Omental fat pad (tissue), 4 donors: ENCODE measurements around the gene NBAS. TPM values are rescaled to one million over a fixed set of nuclear protein-coding genes. Genes with fewer than 3 reads are reported as not detected.

Source experiments
- ATAC-seq: fragments of 150-250 bp; one replicate; pipeline ENCODE4 v1.9.1; 2016; ENCODE audit warnings: mild to moderate bottlenecking, moderate library complexity; ENCODE audit not compliant: low FRiP score
- DNase-seq: peaks from one replicate; pipeline ENCODE4 v3.0.0-alpha.2; 2019; ENCODE audit warnings: low spot score
- total RNA-seq, 4 donors: library from RNA; depleted of rRNA; stranded (reverse); fragments of >200 nt; gene quantifications; one replicate each; pipeline ENCODE4 v1.1.0, GENCODE V29; 2016
- TF ChIP-seq, protein P1 (sequence below), 3 donors: fragments of 450-650 bp; IDR thresholded peaks; one replicate each; pipeline ENCODE4 v1.5.1; 2016 to 2017; ENCODE audit warnings: antibody characterized with exemption in 3 of 3, mild to moderate bottlenecking in 3 of 3, moderate library complexity in 2 of 3

Gene NBAS
- total RNA-seq, 4 donors from 2014 or later = 29.4 to 57.7 (median 38.2) TPM

DNA sequence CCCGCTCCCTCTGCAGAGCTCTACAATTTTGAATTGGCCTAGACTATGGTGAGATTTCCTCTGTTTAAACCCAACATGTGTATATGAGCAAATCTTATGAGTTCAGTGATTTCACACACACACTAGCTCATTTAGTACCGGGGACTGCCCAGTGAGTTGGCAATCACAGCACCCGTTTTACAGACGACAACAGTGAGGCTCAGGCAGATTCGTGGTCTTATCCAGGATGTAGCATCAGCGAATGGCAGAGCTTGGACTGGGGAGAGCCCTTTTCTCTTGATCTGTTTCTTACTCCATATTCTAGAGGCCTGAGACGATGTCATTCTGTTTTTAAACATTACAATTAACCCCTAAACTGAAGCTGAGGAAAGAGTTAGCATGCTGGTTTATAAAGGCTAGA is 419.9 kb downstream of the NBAS start:
- TF ChIP-seq, protein P1, sequence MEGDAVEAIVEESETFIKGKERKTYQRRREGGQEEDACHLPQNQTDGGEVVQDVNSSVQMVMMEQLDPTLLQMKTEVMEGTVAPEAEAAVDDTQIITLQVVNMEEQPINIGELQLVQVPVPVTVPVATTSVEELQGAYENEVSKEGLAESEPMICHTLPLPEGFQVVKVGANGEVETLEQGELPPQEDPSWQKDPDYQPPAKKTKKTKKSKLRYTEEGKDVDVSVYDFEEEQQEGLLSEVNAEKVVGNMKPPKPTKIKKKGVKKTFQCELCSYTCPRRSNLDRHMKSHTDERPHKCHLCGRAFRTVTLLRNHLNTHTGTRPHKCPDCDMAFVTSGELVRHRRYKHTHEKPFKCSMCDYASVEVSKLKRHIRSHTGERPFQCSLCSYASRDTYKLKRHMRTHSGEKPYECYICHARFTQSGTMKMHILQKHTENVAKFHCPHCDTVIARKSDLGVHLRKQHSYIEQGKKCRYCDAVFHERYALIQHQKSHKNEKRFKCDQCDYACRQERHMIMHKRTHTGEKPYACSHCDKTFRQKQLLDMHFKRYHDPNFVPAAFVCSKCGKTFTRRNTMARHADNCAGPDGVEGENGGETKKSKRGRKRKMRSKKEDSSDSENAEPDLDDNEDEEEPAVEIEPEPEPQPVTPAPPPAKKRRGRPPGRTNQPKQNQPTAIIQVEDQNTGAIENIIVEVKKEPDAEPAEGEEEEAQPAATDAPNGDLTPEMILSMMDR (IDR thresholded peaks at IDR 0.05) = no peak
- ATAC-seq = no peak
- no peak for DNase-seq

DNA sequence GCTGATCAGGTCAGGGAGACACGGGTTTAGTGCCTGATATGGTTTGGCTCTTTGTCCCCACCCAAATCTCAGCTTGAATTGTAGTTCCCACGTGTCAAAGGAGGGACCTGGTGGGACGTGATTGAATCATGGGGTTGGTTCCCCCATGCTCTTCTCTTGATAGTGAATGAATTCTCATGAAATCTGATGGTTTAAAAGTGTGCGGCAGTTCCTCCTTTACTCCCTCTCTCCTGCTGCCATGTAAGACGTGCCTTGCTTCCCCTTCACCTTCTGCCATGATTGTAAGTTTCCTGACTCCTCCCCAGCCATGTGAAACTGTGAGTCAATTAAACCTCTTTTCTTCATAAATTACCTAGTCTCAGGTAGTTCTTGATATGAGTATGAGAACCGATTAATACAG is 424.5 kb downstream of the NBAS start:
- no peak for DNase-seq
- TF ChIP-seq, protein P1 (IDR thresholded peaks at IDR 0.05) = no peak
- no peak for ATAC-seq

DNA sequence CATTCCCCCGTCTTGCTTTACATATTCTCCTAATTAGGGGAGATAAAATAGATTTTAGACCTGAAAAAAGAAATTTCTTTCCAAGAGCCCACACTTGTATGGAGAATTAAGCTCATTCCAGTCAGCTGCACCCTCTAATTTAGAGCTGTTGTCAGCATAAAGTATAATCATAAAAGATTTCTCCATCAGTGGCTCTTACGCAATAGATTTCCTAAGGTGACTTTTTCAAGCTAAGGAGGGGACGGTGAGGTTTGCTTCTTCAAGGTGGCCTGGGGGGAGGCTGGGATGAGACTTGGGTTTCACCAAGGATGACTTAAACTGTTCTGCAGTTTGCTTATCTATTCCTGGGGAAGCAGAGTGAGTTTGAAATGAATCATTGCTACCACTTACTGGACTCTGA is 426.2 kb downstream of the NBAS start:
- TF ChIP-seq, protein P1 (IDR thresholded peaks at IDR 0.05) = no peak
- ATAC-seq = no peak

DNA sequence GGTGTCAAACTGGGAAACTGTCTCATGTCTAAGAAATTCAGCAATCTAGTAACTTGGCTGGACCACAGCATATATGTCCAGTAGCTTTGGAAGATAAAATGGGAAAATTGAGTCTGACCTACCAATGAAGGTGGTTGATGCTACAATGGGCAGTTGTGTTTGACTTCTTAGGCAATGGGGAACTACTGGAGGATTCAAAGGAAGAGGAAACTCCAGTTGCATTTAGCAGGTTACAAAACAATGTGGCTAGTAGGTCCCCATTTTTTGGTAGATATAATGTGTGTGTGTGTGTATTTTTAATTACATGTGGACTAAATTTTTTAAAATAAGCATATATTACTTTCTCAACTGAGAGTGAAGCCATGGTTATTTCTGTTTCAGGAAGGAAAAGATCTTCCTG is 427.7 kb downstream of the NBAS start:
- TF ChIP-seq, protein P1 (IDR thresholded peaks at IDR 0.05) = no peak
- ATAC-seq = no peak
- no peak for DNase-seq

More for the DNA sequence above, 426.2 kb downstream of the NBAS start:
- no peak for DNase-seq

DNA sequence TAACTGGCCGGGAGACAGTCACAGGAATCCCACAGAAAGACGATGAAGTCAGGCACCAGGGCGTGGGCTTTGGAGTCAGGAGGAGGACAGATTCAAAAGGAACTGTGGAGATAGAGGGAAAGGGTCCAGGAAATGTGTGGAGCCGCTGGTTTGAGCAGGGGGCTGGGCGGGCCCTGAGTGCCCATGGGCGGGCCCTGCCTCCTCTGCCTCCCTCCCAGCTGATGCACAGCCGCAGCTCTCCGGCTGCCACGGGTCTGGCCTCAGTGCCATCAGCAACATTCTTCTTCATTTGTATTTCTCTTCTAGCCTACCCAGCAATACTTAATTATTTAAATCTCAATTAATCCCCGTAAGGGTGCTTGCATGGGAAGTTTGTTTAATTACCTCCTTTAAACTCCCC is 432.3 kb downstream of the NBAS start:
- TF ChIP-seq, protein P1 (IDR thresholded peaks at IDR 0.05) = no peak
- DNase-seq (no peak), ATAC-seq (no peak)

DNA sequence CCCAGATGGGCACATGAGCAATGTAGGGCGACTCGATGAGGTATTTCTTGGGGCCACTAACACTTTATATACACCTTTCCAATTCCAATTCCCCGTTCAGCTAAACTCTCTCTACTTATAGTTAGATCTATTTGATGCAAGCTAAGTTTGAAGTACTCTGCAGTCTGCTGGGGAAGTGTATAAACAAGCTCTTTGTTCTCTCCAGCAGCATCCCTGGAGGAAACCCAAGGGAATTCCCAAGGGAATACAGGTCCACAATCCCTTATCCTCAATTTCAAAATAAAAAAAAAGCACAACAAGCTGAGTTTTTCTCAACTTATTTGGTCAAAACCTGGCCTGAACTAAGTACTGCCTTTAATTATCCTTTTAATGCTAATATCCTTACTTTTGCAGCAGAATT is 433.3 kb downstream of the NBAS start:
- DNase-seq (no peak), ATAC-seq (no peak)
- TF ChIP-seq, protein P1 (IDR thresholded peaks at IDR 0.05) = no peak

DNA sequence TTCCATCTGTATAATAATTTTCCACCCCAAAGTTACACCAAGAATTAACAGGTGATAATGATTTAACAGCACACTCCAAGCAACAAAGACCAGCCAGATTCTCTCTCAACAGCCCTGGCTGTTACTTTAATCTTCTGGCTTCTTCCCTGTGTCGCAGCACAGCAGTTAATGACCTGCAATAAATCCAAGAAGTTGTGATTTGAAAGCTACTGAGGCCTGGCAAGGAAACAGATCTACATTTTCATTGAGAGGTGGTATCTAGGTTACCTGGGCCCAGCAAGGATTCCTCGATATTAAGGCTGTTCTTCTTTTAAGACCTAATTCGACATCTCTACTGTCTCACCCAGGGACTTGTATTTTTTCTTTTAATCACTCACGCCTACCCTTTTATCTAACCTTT is 433.8 kb downstream of the NBAS start:
- TF ChIP-seq, protein P1 (IDR thresholded peaks at IDR 0.05) = no peak
- ATAC-seq = no peak
- no peak for DNase-seq
